Measurements from ENCODE around the gene OR2AG2.

The OR2AG2 gene

GRCh38 chr11:6738590-6738989, 33.2 kb downstream of the OR2AG2 start:
- DNase-seq (ENCODE audit: low spot score), result no peak

DNA sequence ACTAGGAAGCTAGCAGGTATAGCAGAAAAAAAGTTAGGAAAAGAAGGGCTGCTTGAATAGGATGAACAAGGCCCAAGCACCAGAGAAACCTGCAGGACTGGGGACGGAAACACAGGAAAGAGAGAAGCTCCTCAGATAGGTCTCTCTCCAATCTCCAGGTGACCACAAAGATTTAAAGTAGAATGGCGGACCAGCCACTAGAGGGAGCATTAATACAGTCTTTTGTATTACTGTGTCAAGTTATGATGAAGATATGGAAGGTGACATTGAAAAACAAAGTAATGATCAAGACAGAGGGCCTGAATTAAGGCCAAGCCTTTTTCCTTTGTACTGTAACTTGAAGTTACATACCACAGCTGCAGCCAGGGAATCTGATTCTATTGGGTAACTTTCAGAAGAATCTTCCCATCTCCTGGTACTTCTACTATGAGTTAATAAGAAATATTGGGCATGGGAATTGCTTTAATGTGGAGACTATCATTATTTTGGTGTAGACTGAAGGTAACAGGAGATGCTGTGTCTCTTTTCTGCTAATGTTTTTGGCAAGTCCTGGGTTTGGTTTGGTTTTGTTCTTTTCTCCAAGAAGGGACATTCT, 33.8 kb downstream of the OR2AG2 start:
- DNase-seq (ENCODE audit: low spot score), result peak; percentile 48

DNA sequence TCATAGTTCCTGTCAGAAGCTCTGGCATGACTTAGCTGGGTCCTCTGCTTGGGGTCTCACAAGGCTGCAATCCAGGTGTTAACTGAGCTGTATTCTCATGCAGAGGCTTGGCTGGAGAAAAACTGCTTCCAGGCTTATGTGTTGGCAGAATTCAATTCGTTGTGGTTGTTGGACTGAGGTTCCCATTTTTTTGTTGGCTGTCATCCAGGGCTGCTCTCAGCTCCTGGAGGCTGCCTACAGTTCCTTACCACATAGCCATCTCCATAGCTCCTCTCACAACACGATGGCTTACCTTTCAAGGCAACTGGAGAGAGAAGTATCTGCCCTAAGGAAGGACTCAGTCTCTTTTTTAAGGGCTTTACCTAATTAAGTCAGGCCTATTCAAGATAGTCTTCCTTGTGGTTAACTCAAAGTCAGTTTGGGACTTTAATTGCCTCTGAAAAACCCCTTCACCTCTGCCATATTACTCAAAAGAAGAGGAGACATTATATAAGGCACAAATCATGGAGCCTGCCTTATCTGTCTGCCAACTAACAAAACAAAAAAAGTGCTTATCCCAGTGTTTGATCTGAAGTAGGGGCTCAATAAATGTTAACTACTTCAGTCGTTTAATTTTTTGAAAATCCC, 35.2 kb downstream of the OR2AG2 start:
- DNase-seq (ENCODE audit: low spot score), result no peak

DNA sequence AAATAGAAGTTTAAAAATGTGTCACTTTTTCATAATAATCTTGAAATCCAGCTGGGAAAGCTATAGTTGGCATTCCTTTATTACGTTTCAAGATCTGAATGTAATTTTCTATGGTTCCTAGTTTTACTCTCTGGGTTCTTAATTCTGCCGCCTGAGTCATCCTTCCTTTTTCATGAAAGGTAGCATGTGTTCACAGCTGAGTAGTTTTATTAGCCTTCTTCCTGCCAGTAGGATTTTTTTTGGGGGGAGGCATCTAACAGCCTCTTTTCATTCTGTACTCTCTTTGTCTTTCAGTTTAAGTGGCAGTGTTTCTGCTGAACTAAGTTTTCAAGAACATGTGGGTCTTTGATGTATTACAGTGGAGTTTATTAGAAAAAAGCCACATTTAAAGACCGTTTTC, 36.5 kb downstream of the OR2AG2 start:
- DNase-seq (ENCODE audit: low spot score), result no peak

DNA sequence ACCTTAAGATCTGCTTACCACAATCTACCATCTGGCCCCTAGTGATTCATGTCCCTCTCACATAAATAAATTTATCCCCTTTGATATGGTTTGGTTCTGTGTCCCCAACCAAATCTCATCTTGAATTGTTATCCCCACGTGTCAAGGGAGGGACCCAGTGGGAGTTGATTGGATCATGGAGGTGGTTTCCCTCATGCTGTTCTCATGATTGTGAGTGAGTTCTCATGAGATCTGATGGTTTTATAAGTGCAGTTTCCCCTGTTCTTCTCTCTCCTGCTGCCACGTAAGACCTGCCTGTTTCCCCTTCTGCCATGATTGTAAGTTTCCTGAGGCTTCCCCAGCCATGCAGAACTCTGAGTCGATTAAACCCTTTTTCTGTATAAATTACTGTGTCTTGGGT, 37.2 kb downstream of the OR2AG2 start:
- DNase-seq (ENCODE audit: low spot score), result no peak

- DNase-seq (ENCODE audit: low spot score), result no peak
Observed at GRCh38 chr11:6733326-6734275, 38.2 kb downstream of the OR2AG2 start.

- DNase-seq (ENCODE audit: low spot score), result no peak
Observed at GRCh38 chr11:6727971-6728760, 43.6 kb downstream of the OR2AG2 start.

DNA sequence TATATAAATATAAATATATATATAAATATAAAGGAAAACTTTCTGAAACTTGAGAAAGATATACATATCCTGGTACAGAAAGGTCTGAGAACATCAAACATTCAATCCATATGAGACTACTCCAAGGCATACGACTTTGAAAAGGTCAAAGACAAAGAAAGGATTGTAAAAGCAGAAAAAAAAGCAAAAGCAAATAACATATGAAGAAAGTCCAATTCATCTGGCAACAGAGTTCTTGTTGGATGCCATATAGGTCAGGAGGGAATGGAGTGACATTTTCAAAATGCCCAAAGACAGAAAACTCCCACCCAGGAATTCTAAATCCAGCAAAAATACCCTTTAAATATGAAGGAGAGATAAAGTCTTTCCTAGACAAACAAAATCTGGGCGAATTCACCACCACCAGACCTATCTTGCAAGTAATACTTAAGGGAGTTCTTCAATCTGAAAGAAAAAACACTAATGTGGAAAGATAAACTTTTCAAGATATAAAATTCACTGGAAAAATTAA, 46.3 kb downstream of the OR2AG2 start:
- DNase-seq (ENCODE audit: low spot score), result no peak

DNA sequence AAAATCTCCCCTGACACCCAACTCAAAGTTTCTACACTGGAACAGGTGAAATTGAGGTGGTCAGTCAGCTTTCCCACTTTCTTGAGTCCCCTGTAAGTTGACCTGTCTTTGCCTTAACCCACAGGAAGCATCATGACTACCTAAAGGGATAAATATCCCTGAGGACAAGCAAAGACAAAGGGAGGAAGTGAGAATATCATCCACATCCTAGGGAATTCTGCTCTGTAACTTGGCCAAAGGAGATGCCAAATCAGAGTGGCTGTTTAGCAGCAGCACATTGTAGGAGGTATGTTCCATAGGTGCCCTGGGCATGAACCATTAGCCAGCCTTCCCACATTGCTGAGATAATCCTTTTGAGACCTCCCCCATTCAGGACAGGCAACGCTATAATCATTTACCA, 47.8 kb downstream of the OR2AG2 start:
- DNase-seq (ENCODE audit: low spot score), result no peak

GRCh38 chr11:6721343-6721742, 50.4 kb downstream of the OR2AG2 start:
- DNase-seq (ENCODE audit: low spot score), result no peak

DNA sequence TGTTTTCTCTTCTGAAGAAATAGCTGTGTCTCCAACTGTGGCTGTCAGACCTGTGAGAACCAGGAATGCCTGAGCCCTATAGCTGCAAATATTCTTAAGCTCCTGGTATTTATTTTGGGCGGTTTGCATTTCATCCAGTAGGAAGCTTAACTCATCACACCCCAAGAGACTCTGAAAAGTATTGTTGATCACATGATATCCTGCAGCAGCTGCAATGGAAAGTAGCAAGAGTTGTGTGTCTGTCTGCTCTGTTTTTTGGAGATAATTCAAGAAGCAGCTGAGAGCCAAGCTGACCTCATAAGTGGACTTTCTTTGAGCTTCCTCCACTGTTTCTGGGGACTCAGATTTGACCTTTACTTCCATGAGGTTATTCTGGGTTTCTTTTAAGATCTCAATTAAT, 52.2 kb downstream of the OR2AG2 start:
- DNase-seq (ENCODE audit: low spot score), result no peak

- no peak for DNase-seq (ENCODE audit: low spot score)
Observed at GRCh38 chr11:6717426-6717825, 54.4 kb downstream of the OR2AG2 start.

All from D341Med (cell line).